ENCODE data around the gene TBPL2.

TBPL2 gene

GRCh38 chr14:55454264-55455002 lies 14.0 kb upstream of the TBPL2 start (continued):
- TF ChIP-seq ZNF184 (tag by site-specific recombination; IDR thresholded peaks at IDR 0.05) (no peak), ZNF600 (tag by site-specific recombination; IDR thresholded peaks at IDR 0.05) (0 out of 2 replicates have a peak, but pooled peaks have one; percentile 11), ZBTB17 (tag by site-specific recombination; IDR thresholded peaks at IDR 0.05) (peak; percentile 75), ZNF426 (tag by site-specific recombination; IDR thresholded peaks at IDR 0.05) (no peak), ZNF366 (tag by site-specific recombination; conservative IDR thresholded peaks at IDR 0.05) (peak; percentile 82), FEZF1 (tag by site-specific recombination; IDR thresholded peaks at IDR 0.05) (peak; percentile 62), ZNF660 (tag by site-specific recombination; IDR thresholded peaks at IDR 0.05) (peak; percentile 71; the same call in 1 of the 2 replicates), ZNF639 (tag by site-specific recombination; IDR thresholded peaks at IDR 0.05) (peak; percentile 50; the same call in 1 of the 2 replicates), SETDB1 (IDR thresholded peaks at IDR 0.05; ENCODE audit: insufficient read length, low read length) (no peak), ZNF596 (tag by site-specific recombination; IDR thresholded peaks at IDR 0.05) (no peak), ZNF561 (tag by site-specific recombination; IDR thresholded peaks at IDR 0.05; ENCODE audit: borderline replicate concordance) (no peak), PRDM6 (tag by site-specific recombination; IDR thresholded peaks at IDR 0.05) (peak; percentile 74), ZNF843 (tag by site-specific recombination; IDR thresholded peaks at IDR 0.05) (peak; percentile 61), ZNF362 (tag by site-specific recombination; IDR thresholded peaks at IDR 0.05) (no peak)

GRCh38 chr14:55451950-55452349 lies 11.5 kb upstream of the TBPL2 start:
- no peaks in the 10 kb centered on the region for H3K9me3 ChIP-seq (ENCODE audit: control insufficient read depth, insufficient read depth, low read depth, low read length)
- CTCF ChIA-PET: interaction anchor here (1.5 kb wide), 1 partner anchor 8 kb away, joined by 3 read pairs; no protein-coding TSS in a partner anchor
- H3K4me1 ChIP-seq (ENCODE audit: control insufficient read depth, insufficient read depth, low read length): peaks cover 21% of the 10 kb centered on the region
- H3K36me3 ChIP-seq (ENCODE audit: control insufficient read depth in 2 of 2, insufficient read depth in 1 of 2, low read length in 2 of 2): no peaks in the 10 kb centered on the region
- TF ChIP-seq ZNF48 (tag by site-specific recombination; IDR thresholded peaks at IDR 0.05) (no peak), ZNF146 (tag by site-specific recombination; IDR thresholded peaks at IDR 0.05) (no peak), YY1 (tag by site-specific recombination; IDR thresholded peaks at IDR 0.05) (no peak)
- no peak overlapping the region for H3K27ac ChIP-seq (ENCODE audit: extremely low read depth, low read depth, low read length)
- POLR2A ChIA-PET: no interaction called here
- no peak overlapping the region for H3K4me3 ChIP-seq (ENCODE audit: low read depth, low read length)

- no peaks in the 10 kb centered on the region for H3K9me3 ChIP-seq (ENCODE audit: control insufficient read depth, insufficient read depth, low read depth, low read length)
- peaks cover 25% of the 10 kb centered on the region for H3K4me1 ChIP-seq (ENCODE audit: control insufficient read depth, insufficient read depth, low read length)
- TF ChIP-seq OVOL3 (tag by site-specific recombination; IDR thresholded peaks at IDR 0.05) (no peak), ZNF184 (tag by site-specific recombination; IDR thresholded peaks at IDR 0.05) (no peak)
- H3K36me3 ChIP-seq (ENCODE audit: control insufficient read depth in 2 of 2, insufficient read depth in 1 of 2, low read length in 2 of 2): no peaks in the 10 kb centered on the region
- H3K27ac ChIP-seq (ENCODE audit: extremely low read depth, low read depth, low read length): no peak overlapping the region
- CTCF ChIA-PET: interaction anchor here (0.6 to 1.5 kb wide), 2 partner anchors 8 to 71 kb away, joined by 3 read pairs; no protein-coding TSS in a partner anchor
- POLR2A ChIA-PET: no interaction called here
- no peak overlapping the region for H3K4me3 ChIP-seq (ENCODE audit: low read depth, low read length)
These were observed 11.0 kb upstream of the TBPL2 start for GRCh38 chr14:55451398-55451797.
